ENCODE results near the gene DAPL1.

Gene DAPL1

DNA sequence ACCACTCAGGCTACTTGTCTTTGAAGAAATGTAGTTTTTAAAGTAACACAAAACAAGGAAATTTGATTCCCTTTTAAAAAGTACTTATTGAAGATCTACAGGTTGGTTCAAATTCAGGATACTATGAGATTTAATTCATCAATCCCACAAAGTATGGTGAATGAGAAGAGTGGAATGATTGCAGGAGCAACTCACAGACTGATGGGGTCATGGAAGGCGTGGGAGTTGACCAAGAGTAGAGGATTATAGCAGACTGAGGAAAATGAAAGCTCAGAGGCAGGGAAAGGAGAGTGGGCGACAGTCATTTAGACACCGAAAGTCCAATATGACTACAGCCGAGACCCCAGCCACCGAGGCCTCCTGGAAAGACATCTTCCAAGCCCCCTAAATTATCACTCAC, 12.5 kb upstream of the DAPL1 start:
- Histone ChIP-seq H2AFZ (ENCODE audit: insufficient read depth, low read length, poor library complexity) (no peak overlapping the region), H3K9me3 (ENCODE audit: insufficient read depth, low read depth, low read length) (peaks cover 5% of the 10 kb centered on the region), H3K4me2 (ENCODE audit: low read length) (no peak overlapping the region), H2BK120ac (ENCODE audit: insufficient read depth, low read length, poor library complexity) (no peak overlapping the region), H2AK5ac (ENCODE audit: low read length) (no peak overlapping the region), H3K4me1 (ENCODE audit: control insufficient read depth in 1 of 2, insufficient read depth in 2 of 2, low read length in 2 of 2) (no peaks in the 10 kb centered on the region), H3K9ac (ENCODE audit: low read length) (no peak overlapping the region), H3K4me3 (ENCODE audit: low read depth, low read length) (no peak overlapping the region), H3K79me1 (ENCODE audit: low read length) (no peaks in the 10 kb centered on the region), H3K18ac (ENCODE audit: low read length) (no peak overlapping the region), H3K14ac (ENCODE audit: low read length) (no peak overlapping the region), H4K91ac (ENCODE audit: low read depth, low read length) (no peak overlapping the region), H2BK5ac (ENCODE audit: low read depth, low read length, poor library complexity) (no peak overlapping the region), H4K8ac (ENCODE audit: low read depth, low read length) (no peak overlapping the region), H3K79me2 (ENCODE audit: control insufficient read depth, insufficient read depth, low read length, poor library complexity) (no peaks in the 10 kb centered on the region), H3K36me3 (ENCODE audit: control insufficient read depth in 1 of 2, insufficient read depth in 2 of 2, low read length in 2 of 2) (no peaks in the 10 kb centered on the region), H3K4ac (ENCODE audit: low read depth, low read length) (no peak overlapping the region), H3K27me3 (ENCODE audit: insufficient read depth, low read length) (no peaks in the 10 kb centered on the region), H2BK12ac (ENCODE audit: low read length) (no peak overlapping the region), H4K12ac (ENCODE audit: low read depth, low read length) (no peak overlapping the region), H3K23ac (ENCODE audit: low read length) (no peak overlapping the region), H3K27ac (ENCODE audit: low read depth, low read length) (no peak overlapping the region)
- WGBS (ENCODE audit: extremely low coverage, insufficient coverage, insufficient read length) = no CpG with 5 or more reads among the region's 5 CpGs
- no peak for DNase-seq

DNA sequence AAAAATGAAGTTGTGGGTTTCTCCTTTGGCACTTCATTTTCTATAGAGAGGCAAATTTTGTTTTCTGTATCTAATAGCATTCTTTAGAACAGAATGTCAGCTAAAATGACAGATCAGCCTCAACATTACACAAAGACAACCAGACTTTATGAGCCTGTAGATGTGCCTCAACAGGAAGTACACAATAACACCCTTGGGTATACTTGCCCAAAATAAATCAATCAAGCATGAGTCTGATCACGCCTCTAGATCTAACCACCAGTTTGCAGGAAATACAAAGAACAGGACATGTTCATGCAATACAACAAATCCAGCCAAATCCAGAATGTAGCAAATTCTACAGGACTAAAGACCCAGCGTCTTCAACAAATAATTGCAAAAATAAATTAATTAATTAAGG, 11.2 kb upstream of the DAPL1 start:
- Histone ChIP-seq H4K8ac (ENCODE audit: low read depth, low read length) (no peak overlapping the region), H3K4ac (ENCODE audit: low read depth, low read length) (no peak overlapping the region), H4K91ac (ENCODE audit: low read depth, low read length) (no peak overlapping the region), H3K14ac (ENCODE audit: low read length) (no peak overlapping the region), H3K9me3 (ENCODE audit: insufficient read depth, low read depth, low read length) (peaks cover 5% of the 10 kb centered on the region), H3K4me3 (ENCODE audit: low read depth, low read length) (no peak overlapping the region), H2BK120ac (ENCODE audit: insufficient read depth, low read length, poor library complexity) (no peak overlapping the region), H3K27ac (ENCODE audit: low read depth, low read length) (no peak overlapping the region), H3K23ac (ENCODE audit: low read length) (no peak overlapping the region), H2AK5ac (ENCODE audit: low read length) (no peak overlapping the region), H2AFZ (ENCODE audit: insufficient read depth, low read length, poor library complexity) (no peak overlapping the region), H3K18ac (ENCODE audit: low read length) (no peak overlapping the region), H2BK12ac (ENCODE audit: low read length) (no peak overlapping the region), H3K9ac (ENCODE audit: low read length) (no peak overlapping the region), H3K79me1 (ENCODE audit: low read length) (no peaks in the 10 kb centered on the region), H3K79me2 (ENCODE audit: control insufficient read depth, insufficient read depth, low read length, poor library complexity) (no peaks in the 10 kb centered on the region), H3K4me2 (ENCODE audit: low read length) (no peak overlapping the region), H4K12ac (ENCODE audit: low read depth, low read length) (no peak overlapping the region), H3K36me3 (ENCODE audit: control insufficient read depth in 1 of 2, insufficient read depth in 2 of 2, low read length in 2 of 2) (no peaks in the 10 kb centered on the region), H2BK5ac (ENCODE audit: low read depth, low read length, poor library complexity) (no peak overlapping the region), H3K27me3 (ENCODE audit: insufficient read depth, low read length) (no peaks in the 10 kb centered on the region), H3K4me1 (ENCODE audit: control insufficient read depth in 1 of 2, insufficient read depth in 2 of 2, low read length in 2 of 2) (no peaks in the 10 kb centered on the region)
- WGBS (ENCODE audit: extremely low coverage, insufficient coverage, insufficient read length) = no CpG with 5 or more reads among the region's 2 CpGs
- DNase-seq = no peak

GRCh38 chr2:158786897-158787296, 8.2 kb upstream of the DAPL1 start:
- H3K27me3 ChIP-seq (ENCODE audit: insufficient read depth, low read length) = no peaks in the 10 kb centered on the region
- H3K4me3 ChIP-seq (ENCODE audit: low read depth, low read length) = peak overlapping the region; percentile 59
- H3K14ac ChIP-seq (ENCODE audit: low read length) = no peak overlapping the region
- H2BK5ac ChIP-seq (ENCODE audit: low read depth, low read length, poor library complexity) = no peak overlapping the region
- no peak overlapping the region for H4K91ac ChIP-seq (ENCODE audit: low read depth, low read length)
- H3K4me2 ChIP-seq (ENCODE audit: low read length) = no peak overlapping the region
- no peak overlapping the region for H2BK120ac ChIP-seq (ENCODE audit: insufficient read depth, low read length, poor library complexity)
- H3K18ac ChIP-seq (ENCODE audit: low read length) = no peak overlapping the region
- no peaks in the 10 kb centered on the region for H3K79me2 ChIP-seq (ENCODE audit: control insufficient read depth, insufficient read depth, low read length, poor library complexity)
- no peak overlapping the region for H2AK5ac ChIP-seq (ENCODE audit: low read length)
- no peaks in the 10 kb centered on the region for H3K4me1 ChIP-seq (ENCODE audit: control insufficient read depth in 1 of 2, insufficient read depth in 2 of 2, low read length in 2 of 2)
- H3K79me1 ChIP-seq (ENCODE audit: low read length) = no peaks in the 10 kb centered on the region
- H3K4ac ChIP-seq (ENCODE audit: low read depth, low read length) = no peak overlapping the region
- H3K9me3 ChIP-seq (ENCODE audit: insufficient read depth, low read depth, low read length) = peaks cover 5% of the 10 kb centered on the region
- no peak overlapping the region for H2BK12ac ChIP-seq (ENCODE audit: low read length)
- no CpG with 5 or more reads among the region's 8 CpGs for WGBS (ENCODE audit: extremely low coverage, insufficient coverage, insufficient read length)
- peak overlapping the region; percentile 72 for H3K9ac ChIP-seq (ENCODE audit: low read length)
- H2AFZ ChIP-seq (ENCODE audit: insufficient read depth, low read length, poor library complexity) = no peak overlapping the region
- H3K27ac ChIP-seq (ENCODE audit: low read depth, low read length) = no peak overlapping the region
- no peak overlapping the region for H4K8ac ChIP-seq (ENCODE audit: low read depth, low read length)
- no peak overlapping the region for H3K23ac ChIP-seq (ENCODE audit: low read length)
- no peak for DNase-seq
- H4K12ac ChIP-seq (ENCODE audit: low read depth, low read length) = no peak overlapping the region
- H3K36me3 ChIP-seq (ENCODE audit: control insufficient read depth in 1 of 2, insufficient read depth in 2 of 2, low read length in 2 of 2) = no peaks in the 10 kb centered on the region

- no peak overlapping the region for H2BK5ac ChIP-seq (ENCODE audit: low read depth, low read length, poor library complexity)
- no peak overlapping the region for H2AFZ ChIP-seq (ENCODE audit: insufficient read depth, low read length, poor library complexity)
- H3K14ac ChIP-seq (ENCODE audit: low read length) = no peak overlapping the region
- H3K27ac ChIP-seq (ENCODE audit: low read depth, low read length) = no peak overlapping the region
- no peaks in the 10 kb centered on the region for H3K79me1 ChIP-seq (ENCODE audit: low read length)
- H3K4ac ChIP-seq (ENCODE audit: low read depth, low read length) = no peak overlapping the region
- no peak overlapping the region for H3K4me2 ChIP-seq (ENCODE audit: low read length)
- H3K36me3 ChIP-seq (ENCODE audit: control insufficient read depth in 1 of 2, insufficient read depth in 2 of 2, low read length in 2 of 2) = no peaks in the 10 kb centered on the region
- no peaks in the 10 kb centered on the region for H3K27me3 ChIP-seq (ENCODE audit: insufficient read depth, low read length)
- peaks cover 5% of the 10 kb centered on the region for H3K9me3 ChIP-seq (ENCODE audit: insufficient read depth, low read depth, low read length)
- no peak overlapping the region for H2BK120ac ChIP-seq (ENCODE audit: insufficient read depth, low read length, poor library complexity)
- no peak overlapping the region for H3K18ac ChIP-seq (ENCODE audit: low read length)
- H3K4me3 ChIP-seq (ENCODE audit: low read depth, low read length) = no peak overlapping the region
- H3K79me2 ChIP-seq (ENCODE audit: control insufficient read depth, insufficient read depth, low read length, poor library complexity) = no peaks in the 10 kb centered on the region
- no peak overlapping the region for H2BK12ac ChIP-seq (ENCODE audit: low read length)
- H4K8ac ChIP-seq (ENCODE audit: low read depth, low read length) = no peak overlapping the region
- H3K9ac ChIP-seq (ENCODE audit: low read length) = no peak overlapping the region
- H3K23ac ChIP-seq (ENCODE audit: low read length) = no peak overlapping the region
- no peaks in the 10 kb centered on the region for H3K4me1 ChIP-seq (ENCODE audit: control insufficient read depth in 1 of 2, insufficient read depth in 2 of 2, low read length in 2 of 2)
- no CpG with 5 or more reads among the region's 2 CpGs for WGBS (ENCODE audit: extremely low coverage, insufficient coverage, insufficient read length)
- no peak overlapping the region for H4K91ac ChIP-seq (ENCODE audit: low read depth, low read length)
- no peak overlapping the region for H2AK5ac ChIP-seq (ENCODE audit: low read length)
- no peak for DNase-seq
- no peak overlapping the region for H4K12ac ChIP-seq (ENCODE audit: low read depth, low read length)
Observed at GRCh38 chr2:158788951-158789350, 6.2 kb upstream of the DAPL1 start.

Measured in trophoblast cell (in vitro differentiated cells and primary cell).